ENCODE measurements around the gene KRT80.

Gene KRT80

GRCh38 chr12:52217223-52217622 is 25.4 kb upstream of the KRT80 start:
- Histone ChIP-seq H3K27ac (ENCODE audit: low read length) (no peak overlapping the region), H3K9me3 (ENCODE audit: control insufficient read depth, insufficient read depth, low read length) (no peaks in the 10 kb centered on the region), H3K36me3 (ENCODE audit: control insufficient read depth, insufficient read depth, low read length) (no peaks in the 10 kb centered on the region), H3K4me1 (ENCODE audit: control insufficient read depth, insufficient read depth, low read length) (no peaks in the 10 kb centered on the region), H3K4me3 (ENCODE audit: low read length) (no peak overlapping the region), H3K27me3 (ENCODE audit: control insufficient read depth, insufficient read depth, low read length) (no peaks in the 10 kb centered on the region)
- DNase-seq (ENCODE audit: low read depth, low spot score) = no peak
- WGBS (ENCODE audit: insufficient coverage, insufficient read length) = no CpG with 5 or more reads among the region's 5 CpGs

DNA sequence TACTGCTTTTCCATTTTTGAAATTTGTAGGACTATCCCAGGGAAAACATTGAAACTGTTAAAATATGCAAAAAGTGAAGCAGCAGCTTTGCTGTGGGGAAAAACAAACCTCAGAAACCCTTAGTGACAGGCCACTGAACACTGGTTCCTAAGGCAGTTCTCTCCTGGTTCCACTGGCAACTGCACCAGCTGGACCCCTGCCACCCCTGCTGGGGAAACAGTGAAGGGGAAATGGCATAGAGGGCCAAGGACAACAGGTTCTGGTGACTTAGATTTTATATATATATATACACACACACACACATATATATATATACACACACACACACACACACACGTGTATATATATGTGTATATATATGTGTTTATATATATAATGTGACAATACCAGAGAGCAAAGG is 25.0 kb upstream of the KRT80 start:
- no peak for DNase-seq (ENCODE audit: low read depth, low spot score)
- no CpG with 5 or more reads among the region's 1 CpG for WGBS (ENCODE audit: insufficient coverage, insufficient read length)
- Histone ChIP-seq H3K27me3 (ENCODE audit: control insufficient read depth, insufficient read depth, low read length) (no peaks in the 10 kb centered on the region), H3K4me1 (ENCODE audit: control insufficient read depth, insufficient read depth, low read length) (no peaks in the 10 kb centered on the region), H3K36me3 (ENCODE audit: control insufficient read depth, insufficient read depth, low read length) (no peaks in the 10 kb centered on the region), H3K27ac (ENCODE audit: low read length) (no peak overlapping the region), H3K4me3 (ENCODE audit: low read length) (no peak overlapping the region), H3K9me3 (ENCODE audit: control insufficient read depth, insufficient read depth, low read length) (no peaks in the 10 kb centered on the region)

DNA sequence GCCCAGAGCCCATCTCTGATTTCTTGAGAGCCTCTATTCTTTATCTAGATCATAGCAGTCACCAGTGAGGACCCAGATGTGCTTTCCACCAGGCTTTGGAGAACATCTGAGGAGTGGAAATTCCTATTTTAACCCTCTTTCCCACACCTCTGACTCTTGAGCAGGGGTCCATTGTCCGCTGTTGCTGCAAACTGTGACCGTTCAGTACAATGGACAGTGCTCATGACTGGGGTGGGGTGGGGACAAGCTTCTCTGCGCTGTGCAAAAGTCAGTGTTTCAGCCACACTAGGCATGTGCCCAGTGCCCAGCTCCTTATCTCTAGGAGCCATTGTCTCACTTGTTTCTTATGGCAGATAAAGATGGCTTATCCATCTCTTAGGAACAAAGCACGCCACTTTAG is 24.3 kb upstream of the KRT80 start:
- no peak for DNase-seq (ENCODE audit: low read depth, low spot score)
- H3K27me3 ChIP-seq (ENCODE audit: control insufficient read depth, insufficient read depth, low read length) = no peaks in the 10 kb centered on the region
- H3K36me3 ChIP-seq (ENCODE audit: control insufficient read depth, insufficient read depth, low read length) = no peaks in the 10 kb centered on the region
- no peaks in the 10 kb centered on the region for H3K9me3 ChIP-seq (ENCODE audit: control insufficient read depth, insufficient read depth, low read length)
- no peaks in the 10 kb centered on the region for H3K4me1 ChIP-seq (ENCODE audit: control insufficient read depth, insufficient read depth, low read length)
- no peak overlapping the region for H3K4me3 ChIP-seq (ENCODE audit: low read length)
- no peak overlapping the region for H3K27ac ChIP-seq (ENCODE audit: low read length)
- WGBS (ENCODE audit: insufficient coverage, insufficient read length) = no CpG with 5 or more reads among the region's 4 CpGs

DNA sequence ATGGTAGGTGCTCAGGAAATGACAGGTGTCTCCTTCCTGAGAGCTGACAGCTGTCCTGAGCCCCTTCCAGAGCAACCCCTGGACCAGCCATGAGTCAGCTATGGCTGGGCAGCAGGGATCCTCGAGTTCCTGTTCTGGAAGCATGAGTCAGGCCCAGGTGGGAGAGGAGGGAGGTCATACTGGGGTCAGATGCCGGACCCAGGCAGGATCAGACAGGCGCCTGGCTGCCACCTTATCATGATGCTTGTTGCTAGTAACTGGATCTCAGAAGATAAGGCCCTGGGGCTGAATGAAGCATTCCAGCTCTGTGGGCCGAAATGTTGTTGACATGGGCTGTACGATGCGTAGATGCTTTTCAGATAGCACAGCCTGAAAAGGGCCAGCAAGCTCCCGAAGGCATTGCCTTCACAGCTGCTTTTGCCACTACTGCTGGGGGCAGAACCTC is 23.8 kb upstream of the KRT80 start:
- Histone ChIP-seq H3K27ac (ENCODE audit: low read length) (no peak overlapping the region), H3K4me3 (ENCODE audit: low read length) (no peak overlapping the region), H3K36me3 (ENCODE audit: control insufficient read depth, insufficient read depth, low read length) (no peaks in the 10 kb centered on the region), H3K27me3 (ENCODE audit: control insufficient read depth, insufficient read depth, low read length) (no peaks in the 10 kb centered on the region), H3K4me1 (ENCODE audit: control insufficient read depth, insufficient read depth, low read length) (no peaks in the 10 kb centered on the region), H3K9me3 (ENCODE audit: control insufficient read depth, insufficient read depth, low read length) (no peaks in the 10 kb centered on the region)
- WGBS (ENCODE audit: insufficient coverage, insufficient read length) = no CpG with 5 or more reads among the region's 7 CpGs
- DNase-seq (ENCODE audit: low read depth, low spot score) = no peak

DNA sequence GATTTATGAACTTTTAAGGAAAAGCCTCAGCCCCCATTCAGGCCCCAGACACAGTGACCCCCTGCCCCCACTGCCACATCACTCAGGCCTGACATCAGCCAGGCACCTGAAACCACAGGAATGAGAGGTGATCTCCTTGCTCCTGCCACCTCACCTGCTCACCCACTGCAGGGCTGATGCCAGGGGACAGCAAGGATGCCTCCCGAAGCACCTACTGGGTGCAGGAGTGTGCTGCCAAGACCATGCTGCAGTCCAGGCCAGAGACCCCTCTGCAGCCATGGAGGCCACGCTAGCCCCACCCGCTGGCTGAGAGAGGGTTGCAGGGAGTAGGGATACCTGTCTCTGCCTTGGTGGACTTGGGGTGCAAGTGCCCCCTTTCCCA is 22.6 kb upstream of the KRT80 start:
- H3K27ac ChIP-seq (ENCODE audit: low read length) = no peak overlapping the region
- H3K4me3 ChIP-seq (ENCODE audit: low read length) = no peak overlapping the region
- no peaks in the 10 kb centered on the region for H3K4me1 ChIP-seq (ENCODE audit: control insufficient read depth, insufficient read depth, low read length)
- H3K36me3 ChIP-seq (ENCODE audit: control insufficient read depth, insufficient read depth, low read length) = no peaks in the 10 kb centered on the region
- no CpG with 5 or more reads among the region's 3 CpGs for WGBS (ENCODE audit: insufficient coverage, insufficient read length)
- H3K9me3 ChIP-seq (ENCODE audit: control insufficient read depth, insufficient read depth, low read length) = no peaks in the 10 kb centered on the region
- no peak for DNase-seq (ENCODE audit: low read depth, low spot score)
- H3K27me3 ChIP-seq (ENCODE audit: control insufficient read depth, insufficient read depth, low read length) = no peaks in the 10 kb centered on the region

DNA sequence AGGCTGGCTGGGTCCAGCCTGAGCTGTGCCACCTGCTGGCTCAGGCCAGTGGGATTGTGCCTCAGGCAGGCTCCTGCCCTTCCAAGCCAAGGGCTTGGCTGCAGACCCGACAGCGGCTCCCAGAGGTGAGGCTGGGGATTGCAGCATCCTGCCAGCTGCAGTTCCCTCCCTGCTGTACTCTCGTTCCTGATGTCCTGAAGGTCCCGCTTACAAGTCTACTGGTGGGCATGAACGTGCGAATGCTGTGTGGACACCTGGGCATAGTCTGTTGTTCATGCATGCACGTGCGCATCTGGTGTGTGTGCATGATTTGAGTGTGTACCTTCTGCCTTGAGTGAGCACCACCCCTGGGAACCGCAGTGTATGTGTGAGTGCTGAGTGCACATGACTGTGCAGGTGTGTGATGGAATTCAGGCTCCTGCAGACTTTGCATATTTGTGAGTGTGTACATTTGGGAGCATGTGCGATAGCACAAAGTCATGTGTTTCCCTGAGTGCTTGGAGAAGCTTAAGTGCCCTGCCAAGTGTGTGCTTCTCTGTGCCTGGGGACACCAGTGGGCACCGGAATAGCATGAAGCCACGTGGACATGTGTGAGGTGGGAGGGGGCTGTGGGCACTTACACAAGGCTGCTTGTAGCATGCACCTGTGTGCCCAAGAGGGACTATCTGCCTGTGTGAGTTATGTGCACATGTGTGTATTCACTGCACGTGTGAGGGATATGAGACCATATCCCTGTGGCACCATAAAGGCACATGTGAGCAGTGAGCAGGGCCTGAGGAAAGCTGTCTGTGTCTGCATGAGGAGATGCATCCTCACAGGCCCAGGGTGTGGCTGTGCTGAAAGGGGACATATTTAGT is 22.0 kb upstream of the KRT80 start:
- no CpG with 5 or more reads among the region's 13 CpGs for WGBS (ENCODE audit: insufficient coverage, insufficient read length)
- Histone ChIP-seq H3K36me3 (ENCODE audit: control insufficient read depth, insufficient read depth, low read length) (no peaks in the 10 kb centered on the region), H3K27me3 (ENCODE audit: control insufficient read depth, insufficient read depth, low read length) (no peaks in the 10 kb centered on the region), H3K4me1 (ENCODE audit: control insufficient read depth, insufficient read depth, low read length) (no peaks in the 10 kb centered on the region), H3K4me3 (ENCODE audit: low read length) (no peak overlapping the region), H3K27ac (ENCODE audit: low read length) (no peak overlapping the region), H3K9me3 (ENCODE audit: control insufficient read depth, insufficient read depth, low read length) (no peaks in the 10 kb centered on the region)
- DNase-seq (ENCODE audit: low read depth, low spot score) = peak; percentile 60

GRCh38 chr12:52212701-52213563 is 21.1 kb upstream of the KRT80 start:
- no peak for DNase-seq (ENCODE audit: low read depth, low spot score)
- H3K4me1 ChIP-seq (ENCODE audit: control insufficient read depth, insufficient read depth, low read length) = no peaks in the 10 kb centered on the region

DNA sequence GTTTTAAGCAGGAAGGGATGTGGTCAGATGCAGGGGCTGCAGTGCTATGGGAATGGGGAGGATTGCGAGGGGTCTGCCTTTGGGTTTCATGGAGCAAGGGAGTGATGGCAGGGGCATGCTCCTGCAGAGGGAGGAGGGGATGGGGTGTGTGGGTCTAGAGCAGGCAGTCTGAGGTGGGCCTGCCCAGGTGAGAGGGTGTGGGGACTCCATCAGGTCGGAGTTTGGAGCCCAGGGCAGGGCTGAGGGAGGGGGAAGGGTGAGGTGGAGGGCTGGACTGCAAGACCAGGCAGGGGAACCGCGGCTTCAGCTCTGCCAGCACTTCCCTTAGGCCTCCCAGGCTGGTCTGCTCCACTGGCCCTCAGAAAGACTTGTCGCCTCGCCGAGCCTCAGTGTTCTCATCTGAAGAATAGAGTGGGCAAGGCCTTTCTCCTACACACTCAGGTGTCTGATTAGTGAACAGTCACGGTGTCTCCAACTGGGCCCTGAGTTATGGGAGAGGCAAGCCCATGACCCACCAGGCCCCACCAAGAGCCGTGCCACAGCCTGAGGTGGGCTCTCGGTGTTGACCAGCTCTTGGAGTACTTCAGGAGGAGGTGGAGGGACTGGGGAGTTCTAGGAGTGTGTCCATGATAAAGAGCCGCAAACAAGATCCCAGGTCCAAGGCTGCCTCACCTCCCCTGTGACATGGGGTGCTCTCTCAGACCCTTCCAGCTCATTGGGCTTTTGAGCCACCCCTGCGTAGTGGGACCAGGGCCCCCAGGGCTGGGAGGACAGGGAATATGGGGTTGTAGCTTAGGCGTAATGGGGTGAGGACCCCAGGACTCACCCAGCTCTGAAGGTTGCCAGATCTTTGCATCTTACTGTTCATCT is 20.1 kb upstream of the KRT80 start:
- Histone ChIP-seq H3K4me1 (ENCODE audit: control insufficient read depth, insufficient read depth, low read length) (no peaks in the 10 kb centered on the region), H3K36me3 (ENCODE audit: control insufficient read depth, insufficient read depth, low read length) (no peaks in the 10 kb centered on the region), H3K27ac (ENCODE audit: low read length) (no peak overlapping the region), H3K9me3 (ENCODE audit: control insufficient read depth, insufficient read depth, low read length) (no peaks in the 10 kb centered on the region), H3K4me3 (ENCODE audit: low read length) (no peak overlapping the region), H3K27me3 (ENCODE audit: control insufficient read depth, insufficient read depth, low read length) (no peaks in the 10 kb centered on the region)
- no CpG with 5 or more reads among the region's 13 CpGs for WGBS (ENCODE audit: insufficient coverage, insufficient read length)
- no peak for DNase-seq (ENCODE audit: low read depth, low spot score)

More at GRCh38 chr12:52212701-52213563, 21.1 kb upstream of the KRT80 start:
- no peaks in the 10 kb centered on the region for H3K27me3 ChIP-seq (ENCODE audit: control insufficient read depth, insufficient read depth, low read length)
- H3K36me3 ChIP-seq (ENCODE audit: control insufficient read depth, insufficient read depth, low read length) = no peaks in the 10 kb centered on the region
- WGBS (ENCODE audit: insufficient coverage, insufficient read length) = 100% methylated on average over 2 of the region's 13 CpGs
- H3K27ac ChIP-seq (ENCODE audit: low read length) = no peak overlapping the region
- no peaks in the 10 kb centered on the region for H3K9me3 ChIP-seq (ENCODE audit: control insufficient read depth, insufficient read depth, low read length)
- H3K4me3 ChIP-seq (ENCODE audit: low read length) = no peak overlapping the region

- Histone ChIP-seq H3K27ac (ENCODE audit: low read length) (no peak overlapping the region), H3K4me1 (ENCODE audit: control insufficient read depth, insufficient read depth, low read length) (no peaks in the 10 kb centered on the region), H3K9me3 (ENCODE audit: control insufficient read depth, insufficient read depth, low read length) (no peaks in the 10 kb centered on the region), H3K27me3 (ENCODE audit: control insufficient read depth, insufficient read depth, low read length) (no peaks in the 10 kb centered on the region), H3K4me3 (ENCODE audit: low read length) (no peak overlapping the region), H3K36me3 (ENCODE audit: control insufficient read depth, insufficient read depth, low read length) (no peaks in the 10 kb centered on the region)
- WGBS (ENCODE audit: insufficient coverage, insufficient read length) = no CpG with 5 or more reads among the region's 10 CpGs
- no peak for DNase-seq (ENCODE audit: low read depth, low spot score)
Measured at GRCh38 chr12:52210925-52211650, 19.3 kb upstream of the KRT80 start.

Data from iPS DF 6.9 (cell line).